GM18519 (cell line): ENCODE data around the gene HCN2.
A peak's percentile ranks its signal among the peaks of the same experiment; 100 is the strongest.

Experiments
- ATAC-seq: cut with Tn5 transposase; IDR thresholded peaks from one replicate; pipeline ENCODE4 v1.9.1; 2021; ENCODE audit warnings: mild to moderate bottlenecking, moderate library complexity; ENCODE audit not compliant: unreplicated experiment, low FRiP score

Gene HCN2

GRCh38 chr19:570937-571565 is 18.6 kb upstream of the HCN2 start:
- ATAC-seq = no peak

GRCh38 chr19:571566-571974 is 18.1 kb upstream of the HCN2 start:
- ATAC-seq = no peak

GRCh38 chr19:572140-572742 is 17.4 kb upstream of the HCN2 start, which contains the start of gene BSG:
BSG (plus strand) TSS chr19:572596; CDS start chr19:572635, 39 bp downstream.
- ATAC-seq = peak; percentile 74

- no peak for ATAC-seq
These were observed 16.8 kb upstream of the HCN2 start for GRCh38 chr19:572743-573518.

- no peak for ATAC-seq
These were observed 16.2 kb upstream of the HCN2 start for GRCh38 chr19:573519-573825.

- ATAC-seq = no peak
These were observed 14.8 kb upstream of the HCN2 start for GRCh38 chr19:574658-575526.

- no peak for ATAC-seq
These were observed 13.9 kb upstream of the HCN2 start for GRCh38 chr19:575527-576506.

- ATAC-seq = no peak
These were observed 12.8 kb upstream of the HCN2 start for GRCh38 chr19:576768-577438.

GRCh38 chr19:577439-578392 is 12.0 kb upstream of the HCN2 start:
- no peak for ATAC-seq

- ATAC-seq = no peak
These were observed 10.4 kb upstream of the HCN2 start for GRCh38 chr19:579111-579841.

- no peak for ATAC-seq
These were observed 9.9 kb upstream of the HCN2 start for GRCh38 chr19:579842-580155.

- no peak for ATAC-seq
These were observed 9.3 kb upstream of the HCN2 start for GRCh38 chr19:580274-580835.

GRCh38 chr19:581399-582111 is 8.1 kb upstream of the HCN2 start:
- ATAC-seq = no peak

- ATAC-seq = no peak
These were observed 7.0 kb upstream of the HCN2 start for GRCh38 chr19:582497-583197.

- no peak for ATAC-seq
These were observed 6.3 kb upstream of the HCN2 start for GRCh38 chr19:583198-583967.

GRCh38 chr19:583968-584239 is 5.8 kb upstream of the HCN2 start:
- no peak for ATAC-seq
